Hematopoietic multipotent progenitor cell treated with erythropoietin and hydrocortisone succinate and interleukin-3 and kit ligand, for 6 days (in vitro differentiated cells): ENCODE measurements around the gene FXYD6.

Experiments used
- DNase-seq: peaks from one replicate; pipeline ENCODE4 v3.0.0-alpha.2; 2015

Gene FXYD6

GRCh38 chr11:117827521-117828511 lies 48.6 kb downstream of the FXYD6 start:
- DNase-seq: no peak

- DNase-seq: no peak
Measured at GRCh38 chr11:117826832-117827231, 49.6 kb downstream of the FXYD6 start.

DNA sequence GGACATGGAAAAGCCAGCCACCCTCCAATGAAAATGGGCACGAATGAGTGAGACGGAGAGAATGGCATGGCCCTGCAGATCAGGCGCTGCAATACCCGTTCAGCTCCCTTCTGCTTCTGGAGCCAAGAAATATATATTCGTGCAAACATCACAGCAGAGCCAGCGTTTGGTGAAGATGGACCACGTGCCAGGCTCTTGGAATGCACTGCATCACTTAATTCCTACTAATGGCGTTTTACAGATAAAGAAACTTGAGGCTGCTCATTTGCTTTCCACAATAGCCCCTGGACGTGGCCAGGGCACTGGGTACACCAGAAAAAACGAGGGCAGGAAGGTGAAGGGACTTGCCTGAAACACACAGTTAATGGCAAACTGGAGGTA lies 50.3 kb downstream of the FXYD6 start:
- DNase-seq: no peak

GRCh38 chr11:117825538-117826189 lies 50.8 kb downstream of the FXYD6 start:
- DNase-seq: no peak

DNA sequence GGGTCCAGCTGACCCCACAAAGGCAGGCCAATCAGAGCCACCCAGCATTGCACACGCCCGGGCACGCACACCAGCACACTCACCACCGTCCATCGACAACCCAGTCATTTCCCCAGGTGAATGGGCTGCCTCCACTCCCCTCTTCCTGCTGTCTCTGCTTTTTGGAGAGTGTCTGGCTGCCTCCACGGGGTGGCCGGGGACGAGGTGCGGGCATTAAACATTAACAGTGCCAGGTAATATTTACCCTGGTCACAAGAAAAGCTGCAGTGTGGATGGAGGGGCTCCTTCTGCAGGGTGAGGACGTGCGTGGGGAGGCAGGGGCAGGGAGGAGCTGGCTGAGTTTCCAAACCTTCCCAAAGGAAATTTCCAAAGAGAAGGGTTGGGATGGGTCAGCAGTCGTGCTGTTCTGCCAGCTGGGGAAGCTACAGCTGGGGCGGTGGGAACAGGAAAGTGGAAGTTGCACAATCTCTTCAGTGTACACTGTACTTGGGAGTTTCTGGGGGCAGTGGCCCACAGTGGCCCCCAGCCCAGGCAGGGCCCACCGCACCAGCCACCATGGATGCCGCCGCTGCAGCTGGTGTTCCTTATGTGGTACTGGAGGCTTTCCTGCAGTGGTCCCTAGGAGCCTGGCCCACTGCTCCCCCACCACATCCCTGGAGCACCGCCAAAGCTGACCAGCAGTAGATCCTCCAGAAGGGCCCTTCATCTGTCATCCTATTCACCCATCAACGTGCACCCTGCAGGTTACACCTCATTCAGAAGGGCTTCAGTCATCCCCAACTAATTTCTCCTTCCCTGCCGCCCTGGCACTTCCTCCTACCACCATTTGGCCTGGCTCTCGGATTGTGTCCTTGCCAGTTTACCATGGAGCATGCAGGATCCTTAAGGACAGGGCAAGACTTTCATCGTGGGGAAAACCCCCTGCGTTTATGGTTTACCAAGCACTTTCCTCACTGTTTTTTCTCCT lies 51.6 kb downstream of the FXYD6 start, which contains the start of gene FXYD2:
TSS of gene FXYD2 (minus strand) at position 174 of the 967 bp plus-strand sequence. CDS start at position 108, 66 bp downstream.
- no peak for DNase-seq

- no peak for DNase-seq
Measured at GRCh38 chr11:117823946-117824420, 52.5 kb downstream of the FXYD6 start.

DNA sequence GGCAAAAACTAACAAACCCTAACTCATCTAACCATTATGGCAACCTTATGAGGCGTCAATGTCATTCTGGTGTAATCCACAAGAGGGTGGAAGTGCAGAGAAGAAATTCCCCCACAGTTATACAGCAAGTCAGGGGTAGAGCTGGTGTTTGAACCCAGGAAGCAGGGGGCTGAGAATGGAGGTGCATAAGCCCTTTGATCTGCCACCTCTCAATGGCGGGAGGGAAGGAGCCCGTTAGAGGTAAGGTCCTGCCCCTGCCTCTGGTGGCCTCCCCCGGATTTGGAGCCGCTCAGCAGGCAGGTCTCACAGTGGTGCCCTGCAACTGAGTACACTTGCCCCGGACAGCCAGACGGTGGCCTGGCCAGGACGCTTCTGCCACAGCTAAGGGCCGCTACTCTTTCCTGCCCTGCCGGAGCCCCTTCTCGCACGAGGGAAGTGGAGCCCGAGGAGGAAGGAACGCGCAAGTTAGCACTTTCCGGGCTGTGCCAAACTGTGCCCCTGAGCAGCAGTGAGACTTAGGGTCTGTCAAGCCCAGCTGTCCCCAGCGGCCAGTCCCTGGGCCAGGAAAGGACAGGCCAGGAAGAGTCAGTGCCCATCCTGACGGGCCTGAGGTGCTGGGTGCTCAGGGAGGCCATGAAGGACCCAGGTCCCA lies 53.0 kb downstream of the FXYD6 start:
- DNase-seq: peak; percentile 60

GRCh38 chr11:117822074-117823033 lies 54.1 kb downstream of the FXYD6 start:
- DNase-seq: peak; percentile 47

GRCh38 chr11:117821431-117821830 lies 55.0 kb downstream of the FXYD6 start:
- no peak for DNase-seq

GRCh38 chr11:117820516-117820915 lies 55.9 kb downstream of the FXYD6 start:
- no peak for DNase-seq

DNA sequence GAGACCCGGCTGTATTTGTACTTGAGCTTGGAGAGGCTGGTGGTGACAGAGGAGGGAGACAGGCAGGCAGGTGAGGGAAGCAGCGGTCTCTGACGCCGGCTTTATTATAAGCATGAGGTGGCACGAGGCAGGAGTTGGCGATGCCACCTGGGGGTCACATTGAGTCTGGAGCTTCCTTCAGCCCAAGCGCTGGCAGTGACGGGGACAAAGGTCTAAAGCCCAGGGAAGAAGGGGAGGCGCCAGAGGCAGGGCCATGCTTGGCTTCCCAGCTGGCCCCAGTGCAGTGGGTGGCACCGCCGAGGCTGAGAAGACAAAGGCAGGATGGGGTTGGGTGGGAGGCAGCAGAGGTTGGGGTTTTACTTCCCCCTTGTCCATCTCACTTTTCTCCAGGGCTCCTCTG lies 56.4 kb downstream of the FXYD6 start:
- no peak for DNase-seq

GRCh38 chr11:117819096-117820040 lies 57.1 kb downstream of the FXYD6 start:
- peak; percentile 53 for DNase-seq

DNA sequence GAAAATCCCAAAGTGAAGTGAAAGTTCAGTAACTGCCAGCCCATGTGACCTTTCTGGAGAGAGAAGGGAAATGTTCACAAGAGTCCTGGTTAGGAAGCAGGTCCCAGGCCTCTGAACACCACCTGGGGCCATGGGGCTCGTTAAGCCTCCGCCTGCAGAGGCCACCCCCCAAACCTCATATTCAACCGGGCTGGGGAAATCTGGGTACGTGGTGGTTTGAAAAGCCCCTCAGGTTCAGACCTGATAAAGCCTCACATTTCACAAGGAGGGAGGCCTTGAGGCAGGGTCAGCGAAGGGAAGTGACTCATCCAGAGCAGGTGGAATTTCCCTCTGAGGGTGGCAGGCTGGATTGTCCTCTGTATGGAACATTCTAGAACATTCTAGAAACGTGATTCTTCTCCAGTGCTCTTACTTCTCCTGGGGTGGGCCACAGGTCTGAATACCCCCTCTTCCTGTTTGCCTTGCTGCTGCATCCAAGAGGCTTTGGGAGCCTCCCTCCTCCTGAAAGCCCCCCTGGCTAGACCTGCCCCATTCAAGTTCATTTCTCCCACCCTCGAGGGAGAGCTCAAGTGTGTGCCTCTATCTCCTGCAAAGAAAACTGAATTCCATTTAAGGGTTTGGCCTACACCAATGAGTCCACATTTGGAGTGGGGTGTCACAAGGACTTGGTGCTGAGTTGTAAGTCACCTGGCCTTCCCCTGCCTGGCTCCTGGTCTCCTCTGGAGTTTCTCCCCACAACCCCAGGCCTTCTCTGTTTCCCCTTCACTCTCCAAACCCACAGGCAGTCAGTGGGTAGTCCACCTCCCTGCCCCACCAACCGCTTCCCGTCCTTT lies 58.2 kb downstream of the FXYD6 start:
- no peak for DNase-seq

- peak; percentile 73 for DNase-seq
Measured at GRCh38 chr11:117817368-117818040, 59.0 kb downstream of the FXYD6 start.

- DNase-seq: no peak
Measured at GRCh38 chr11:117816846-117817367, 59.6 kb downstream of the FXYD6 start.

GRCh38 chr11:117816151-117816741 lies 60.2 kb downstream of the FXYD6 start:
- DNase-seq: no peak

- peak; percentile 72 for DNase-seq
Measured at GRCh38 chr11:117815262-117815803, 61.1 kb downstream of the FXYD6 start.
